ENCODE measurements around the gene CPO.

The CPO gene

GRCh38 chr2:206978746-206979145, 39.4 kb downstream of the CPO start:
- DNase-seq: no peak

GRCh38 chr2:206979365-206979764, 40.0 kb downstream of the CPO start:
- DNase-seq: no peak

- no peak for DNase-seq
These were observed 40.6 kb downstream of the CPO start for GRCh38 chr2:206979922-206980321.

- no peak for DNase-seq
These were observed 41.1 kb downstream of the CPO start for GRCh38 chr2:206980413-206980812.

GRCh38 chr2:206981086-206981674, 41.9 kb downstream of the CPO start:
- DNase-seq: no peak

- peak; percentile 70 for DNase-seq
These were observed 42.5 kb downstream of the CPO start for GRCh38 chr2:206981739-206982340.

- DNase-seq: no peak
These were observed 43.1 kb downstream of the CPO start for GRCh38 chr2:206982360-206982955.

- peak; percentile 3 for DNase-seq
These were observed 44.0 kb downstream of the CPO start for GRCh38 chr2:206983161-206983859.

GRCh38 chr2:206984206-206984605, 44.9 kb downstream of the CPO start:
- DNase-seq: peak; percentile 5

- no peak for DNase-seq
These were observed 47.6 kb downstream of the CPO start for GRCh38 chr2:206986943-206987342.

GRCh38 chr2:206987810-206988209, 48.5 kb downstream of the CPO start:
- no peak for DNase-seq

GRCh38 chr2:206988884-206989283, 49.6 kb downstream of the CPO start:
- no peak for DNase-seq

GRCh38 chr2:206989311-206989710, 50.0 kb downstream of the CPO start:
- peak; percentile 22 for DNase-seq

GRCh38 chr2:206990360-206990759, 51.0 kb downstream of the CPO start:
- no peak for DNase-seq

- no peak for DNase-seq
These were observed 51.8 kb downstream of the CPO start for GRCh38 chr2:206991070-206991469.

GRCh38 chr2:206993396-206993911, 54.1 kb downstream of the CPO start:
- no peak for DNase-seq

- DNase-seq: peak; percentile 30
These were observed 54.6 kb downstream of the CPO start for GRCh38 chr2:206993964-206994363.

- DNase-seq: no peak
These were observed 57.3 kb downstream of the CPO start for GRCh38 chr2:206996556-206997065.

- peak; percentile 79 for DNase-seq
These were observed 69.0 kb downstream of the CPO start for GRCh38 chr2:207008105-207008990.

- DNase-seq: peak; percentile 56
These were observed 73.1 kb downstream of the CPO start for GRCh38 chr2:207012461-207012860.

GRCh38 chr2:207014424-207014823, 75.1 kb downstream of the CPO start:
- no peak for DNase-seq

GRCh38 chr2:207015901-207016300, 76.6 kb downstream of the CPO start:
- peak; percentile 41 for DNase-seq
